ENCODE measurements around the gene MLLT3.

GRCh38 chr9:20604562-20604961 is 17.7 kb downstream of the MLLT3 start:
- no peak for TF ChIP-seq POLR2AphosphoS5 (IDR thresholded peaks at IDR 0.05)
- TF ChIP-seq CTCF (IDR thresholded peaks at IDR 0.05), result no peak
- no peak for TF ChIP-seq EP300 (IDR thresholded peaks at IDR 0.05)
- no peak for TF ChIP-seq POLR2A (IDR thresholded peaks at IDR 0.05)
